HEK293 (cell line): ENCODE data around the gene KCNMA1.

Experiments used
- CTCF ChIP-seq: fragments of 450-650 bp; formaldehyde crosslinking; IDR thresholded peaks from 2 replicates; pipeline ENCODE4 v1.5.1; 2016; ENCODE audit warnings: missing biosample characterization, missing genetic modification characterization
- KLF17 ChIP-seq: fragments of 450-650 bp; formaldehyde crosslinking; IDR thresholded peaks from 2 replicates; pipeline ENCODE4 v1.5.1; 2016; ENCODE audit warnings: missing biosample characterization, missing genetic modification characterization
- PRDM10 ChIP-seq: fragments of 450-650 bp; formaldehyde crosslinking; IDR thresholded peaks from 2 replicates; pipeline ENCODE4 v1.5.1; 2016; ENCODE audit warnings: missing biosample characterization, missing genetic modification characterization
- SETDB1 ChIP-seq: IDR thresholded peaks from one replicate; pipeline ENCODE4 v1.6.1; 2017; ENCODE audit warnings: mild to moderate bottlenecking, low read length, moderate library complexity, mixed read lengths; ENCODE audit not compliant: insufficient read length
- ZNF174 ChIP-seq: fragments of 450-650 bp; formaldehyde crosslinking; IDR thresholded peaks from 2 replicates; pipeline ENCODE4 v1.5.0; 2017; ENCODE audit warnings: missing biosample characterization, mild to moderate bottlenecking, missing genetic modification characterization

DNA sequence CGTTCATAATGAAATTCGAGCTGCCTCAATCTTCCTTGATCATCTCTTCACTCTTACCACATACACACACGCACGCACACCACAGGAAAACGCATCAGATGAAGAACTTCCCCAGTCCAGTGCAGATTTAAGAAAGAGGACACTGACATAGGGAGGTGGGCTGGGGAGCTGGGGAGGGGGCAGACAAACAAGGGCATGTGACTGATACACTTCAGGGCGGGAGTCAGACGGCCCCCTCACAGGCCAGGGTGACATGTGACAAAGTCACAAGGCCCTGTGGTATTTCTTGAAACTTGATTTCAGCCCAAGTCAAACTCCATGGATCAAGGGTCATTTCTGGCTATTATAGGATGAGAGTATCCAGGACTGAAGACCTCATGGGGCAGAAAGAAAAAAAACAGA, 82.6 kb downstream of the KCNMA1 start:
- TF ChIP-seq CTCF (no peak), ZNF174 (tag by site-specific recombination) (no peak), SETDB1 (no peak), PRDM10 (no peak), KLF17 (tag by site-specific recombination) (no peak)
